Body of pancreas (tissue), 4 donors: ENCODE data around the gene CACNG3.
"Not testable (repeated sequence)": the region's sequence is repeated elsewhere in the genome, so short reads cannot be mapped to it uniquely, and the experiment has no call there.

Experiments used
- CTCF ChIP-seq, 7 experiments: fragments of 450-650 bp in 4 of 7; fragments of 200-600 bp in 3 of 7; sonication (generic) in 3 of 7; IDR thresholded peaks; one replicate each; pipeline ENCODE4 v1.5.1; 2016 to 2019; ENCODE audit warnings: antibody characterized with exemption in 7 of 7
- POLR2A ChIP-seq, 3 donors: fragments of 450-650 bp; IDR thresholded peaks; one replicate each; pipeline ENCODE4 v1.6.1; 2016; ENCODE audit warnings: antibody characterized with exemption in 3 of 3, mild to moderate bottlenecking in 2 of 3

- not testable (repeated sequence) for TF ChIP-seq POLR2A, CTCF (IDR thresholded peaks at IDR 0.05)
Observed at GRCh38 chr16:24300750-24301149, 44.6 kb downstream of the CACNG3 start.
